Fibroblast of lung (primary cell): ENCODE results near the gene SUGP2. TPM values are rescaled to one million over a fixed set of nuclear protein-coding genes. Genes with fewer than 3 reads are reported as not detected.

Experiments used
- DNase-seq, 2 donors: peaks; one replicate each; pipeline versions ENCODE4 v3.0.0 to v3.0.0-alpha.2; 2010; ENCODE audit warnings: low read depth in 2 of 2
- H2AFZ ChIP-seq: 2 replicates; pipeline ENCODE4 v1.5.1; 2012; ENCODE audit warnings: low read length, control low read depth, inconsistent platforms
- H3K27ac ChIP-seq: 2 replicates; pipeline ENCODE4 v1.5.1; 2011; ENCODE audit warnings: low read length, control low read depth; ENCODE audit not compliant: insufficient read depth
- H3K27me3 ChIP-seq: 2 replicates; pipeline ENCODE4 v1.5.1; 2011; ENCODE audit warnings: mild to moderate bottlenecking, low read length; ENCODE audit not compliant: control insufficient read depth, insufficient read depth
- H3K36me3 ChIP-seq: 2 replicates; pipeline ENCODE4 v1.5.1; 2011; ENCODE audit warnings: low read length; ENCODE audit not compliant: control insufficient read depth, insufficient read depth
- H3K4me1 ChIP-seq: 2 replicates; pipeline ENCODE4 v1.5.1; 2011; ENCODE audit warnings: low read length; ENCODE audit not compliant: control insufficient read depth, insufficient read depth; ENCODE audit errors: extremely low read depth
- H3K4me2 ChIP-seq: 2 replicates; pipeline ENCODE4 v1.5.1; 2011; ENCODE audit warnings: low read length, control low read depth; ENCODE audit not compliant: insufficient read depth; ENCODE audit errors: extremely low read depth
- H3K4me3 ChIP-seq, 4 experiments: fragments of 200-600 bp in 1 of 4; sonication (generic) in 1 of 4; replicated peaks in 1 of 4; 2 replicates each; pipeline ENCODE4 v1.5.1; 2011 to 2016; ENCODE audit warnings: low read length in 4 of 4, low read depth in 3 of 4, mild to moderate bottlenecking in 3 of 4, control low read depth in 2 of 4, inconsistent platforms in 1 of 4, mixed read lengths in 1 of 4; ENCODE audit not compliant: insufficient read depth in 1 of 4; ENCODE audit errors: control extremely low read depth in 1 of 4
- H3K79me2 ChIP-seq: 2 replicates; pipeline ENCODE4 v1.5.1; 2012; ENCODE audit warnings: mild to moderate bottlenecking, low read length, inconsistent platforms; ENCODE audit not compliant: control insufficient read depth, insufficient read depth
- H3K9ac ChIP-seq: 2 replicates; pipeline ENCODE4 v1.5.1; 2011; ENCODE audit warnings: mild to moderate bottlenecking, low read length, control low read depth; ENCODE audit not compliant: insufficient read depth
- H3K9me3 ChIP-seq: 2 replicates; pipeline ENCODE4 v1.5.1; 2012; ENCODE audit warnings: low read depth, low read length; ENCODE audit not compliant: control insufficient read depth, insufficient read depth
- H4K20me1 ChIP-seq: 2 replicates; pipeline ENCODE4 v1.5.1; 2011; ENCODE audit warnings: low read length; ENCODE audit not compliant: control insufficient read depth, insufficient read depth; ENCODE audit errors: extremely low read depth
- CTCF ChIP-seq, 2 donors: IDR thresholded peaks in 1 of 2; conservative IDR thresholded peaks in 1 of 2; 1 replicate in 1 of 2; 2 replicates in 1 of 2; pipeline ENCODE4 v1.5.1; 2011 to 2012; ENCODE audit warnings: low read length in 2 of 2, control low read depth in 1 of 2, inconsistent platforms in 1 of 2, low read depth in 1 of 2, mild to moderate bottlenecking in 1 of 2
- EZH2 ChIP-seq: IDR thresholded peaks from 2 replicates; pipeline ENCODE4 v1.5.1; 2012; ENCODE audit warnings: low read length, control low read depth, mild to moderate bottlenecking; ENCODE audit errors: missing control alignments
- polyA plus RNA-seq, 2 donors: library from polyadenylated mRNA; depleted of rRNA in 1 of 2; stranded (reverse) in 1 of 2; unstranded in 1 of 2; fragments of >200 nt; gene quantifications; 2 replicates each; pipeline ENCODE4 v1.2.1, GENCODE V29; 2011 to 2012; ENCODE audit warnings: missing spikeins in 1 of 2
- total RNA-seq: library from RNA; depleted of rRNA; stranded (reverse); fragments of >200 nt; gene quantifications from 2 replicates; pipeline ENCODE4 v1.2.1, GENCODE V29; 2014

The SUGP2 gene
- total and polyA plus RNA-seq, 2 donors (not counting 1 experiment from before 2014, with no cell fraction given), result 29.2 to 31.4 TPM

DNA sequence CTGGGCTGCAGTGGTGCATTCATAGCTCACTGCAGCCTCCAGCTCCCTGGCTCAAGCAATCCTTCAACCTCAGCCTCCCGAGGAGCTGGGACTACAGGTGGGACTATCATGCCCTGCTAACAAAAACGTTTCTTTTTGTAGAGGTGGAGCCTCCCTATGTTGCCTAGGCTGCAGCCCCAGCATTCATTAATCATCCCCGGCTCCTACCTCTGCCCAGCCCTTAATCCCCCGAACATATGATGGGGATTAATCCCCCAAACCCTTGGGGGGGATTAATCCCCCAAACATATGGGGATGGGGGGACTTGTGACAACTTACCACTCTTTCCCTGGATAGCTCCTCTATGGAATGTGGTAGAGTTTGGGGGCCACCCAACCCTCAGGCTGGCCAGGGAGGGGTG, 45.9 kb downstream of the SUGP2 start:
- H4K20me1 ChIP-seq, result no peaks in the 10 kb centered on the region
- H3K9me3 ChIP-seq, result no peaks in the 10 kb centered on the region
- TF ChIP-seq EZH2 (no peak), CTCF (conservative IDR thresholded peaks at IDR 0.05 in 1 of 2, IDR thresholded peaks at IDR 0.05 in 1 of 2; ENCODE audit: low read depth in 1 of 2, low read length in 2 of 2) (no peak)
- no peak overlapping the region for H3K4me3 ChIP-seq
- no peak overlapping the region for H3K27ac ChIP-seq
- H2AFZ ChIP-seq, result no peak overlapping the region
- no peak for DNase-seq
- H3K9ac ChIP-seq, result no peak overlapping the region
- no peaks in the 10 kb centered on the region for H3K79me2 ChIP-seq
- H3K4me1 ChIP-seq, result no peaks in the 10 kb centered on the region
- no peak overlapping the region for H3K4me2 ChIP-seq
- peaks cover 5% of the 10 kb centered on the region for H3K27me3 ChIP-seq
- H3K36me3 ChIP-seq, result peaks cover 5% of the 10 kb centered on the region

DNA sequence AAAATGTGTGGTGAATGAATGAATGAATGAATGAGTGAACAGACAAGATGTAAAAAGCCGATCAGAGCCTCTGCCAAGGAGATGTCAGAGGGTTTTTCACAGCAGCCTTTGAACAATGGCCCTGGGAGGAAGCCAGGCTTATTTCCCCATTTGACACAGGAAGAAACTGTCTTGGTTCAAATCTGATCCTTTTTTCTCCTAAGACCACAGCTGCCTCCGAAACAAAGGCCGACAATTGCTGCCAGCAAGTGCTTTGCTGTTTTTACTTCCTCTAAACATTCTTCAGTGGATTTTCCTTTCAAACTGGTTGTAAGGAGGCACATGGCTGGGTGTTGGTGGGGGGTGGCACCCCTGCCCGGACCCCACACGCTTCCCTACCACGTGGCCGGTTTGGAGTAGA, 48.1 kb downstream of the SUGP2 start:
- Histone ChIP-seq H4K20me1 (no peaks in the 10 kb centered on the region), H3K4me3 (no peak overlapping the region), H2AFZ (no peak overlapping the region), H3K27ac (no peak overlapping the region), H3K79me2 (no peaks in the 10 kb centered on the region), H3K27me3 (peaks cover 5% of the 10 kb centered on the region), H3K9ac (no peak overlapping the region), H3K4me2 (no peak overlapping the region), H3K9me3 (no peaks in the 10 kb centered on the region), H3K36me3 (no peaks in the 10 kb centered on the region), H3K4me1 (no peaks in the 10 kb centered on the region)
- no peak for DNase-seq
- TF ChIP-seq EZH2 (no peak), CTCF (conservative IDR thresholded peaks at IDR 0.05 in 1 of 2, IDR thresholded peaks at IDR 0.05 in 1 of 2; ENCODE audit: low read depth in 1 of 2, low read length in 2 of 2) (no peak)

GRCh38 chr19:18984251-18984650, 49.1 kb downstream of the SUGP2 start:
- Histone ChIP-seq H3K9ac (no peak overlapping the region), H3K27me3 (peaks cover 5% of the 10 kb centered on the region), H3K9me3 (no peaks in the 10 kb centered on the region), H3K27ac (no peak overlapping the region), H3K4me1 (no peaks in the 10 kb centered on the region), H3K4me3 (no peak overlapping the region), H3K4me2 (no peak overlapping the region), H2AFZ (no peak overlapping the region), H3K79me2 (no peaks in the 10 kb centered on the region), H3K36me3 (no peaks in the 10 kb centered on the region), H4K20me1 (no peaks in the 10 kb centered on the region)
- no peak for TF ChIP-seq EZH2
- no peak for TF ChIP-seq CTCF (conservative IDR thresholded peaks at IDR 0.05 in 1 of 2, IDR thresholded peaks at IDR 0.05 in 1 of 2; ENCODE audit: low read depth in 1 of 2, low read length in 2 of 2)
- no peak for DNase-seq
